EH (cell line): ENCODE measurements around the gene ABTB2.

Experiments used
- DNase-seq: peaks from one replicate; pipeline ENCODE4 v3.0.0-alpha.2; 2015; ENCODE audit warnings: low read depth

ABTB2 gene

DNA sequence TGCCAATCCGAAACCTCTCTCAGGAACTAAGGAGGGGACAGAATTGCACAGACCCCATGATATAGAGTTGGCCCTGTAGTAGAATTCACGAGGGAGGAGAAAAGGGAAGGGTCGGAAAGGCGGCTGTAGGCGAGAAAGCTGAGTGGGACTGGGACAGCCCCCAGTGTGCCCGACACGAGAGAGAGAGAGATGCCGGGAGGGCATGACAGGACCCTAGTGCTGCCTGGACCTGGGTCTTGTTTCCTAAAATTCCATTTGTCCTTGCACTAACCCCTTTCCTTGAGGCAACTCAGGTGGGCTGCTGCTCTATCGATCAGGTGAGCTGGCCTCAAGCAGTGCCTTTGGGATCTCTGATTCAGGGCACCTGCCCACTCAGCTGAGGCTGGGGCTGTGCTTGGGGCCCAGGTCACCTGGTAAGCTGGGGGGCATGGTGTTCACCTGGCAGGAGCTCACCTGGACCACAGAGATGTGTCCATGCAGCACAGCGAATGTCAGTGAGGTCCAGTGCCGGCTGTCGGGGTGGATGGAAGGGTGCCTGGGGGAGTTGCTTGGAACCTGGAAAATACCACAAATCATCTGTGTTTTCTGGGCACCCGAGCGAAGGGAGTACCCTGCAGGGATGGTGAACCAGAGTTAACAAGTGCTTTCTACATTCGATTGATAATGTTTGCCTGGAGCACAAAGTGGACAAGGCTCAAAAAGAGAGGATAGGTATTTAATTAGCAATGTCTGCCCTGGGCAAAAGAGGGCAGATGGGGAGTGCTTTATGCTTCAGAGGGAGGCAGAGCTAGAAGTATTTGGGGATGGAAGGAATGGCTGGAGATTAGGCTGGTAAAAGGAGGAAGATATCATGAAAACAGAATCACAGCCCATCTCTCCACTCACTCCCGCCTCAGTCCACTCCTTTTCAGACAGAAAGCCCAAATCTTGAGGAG lies 190.7 kb downstream of the ABTB2 start:
- no peak for DNase-seq

DNA sequence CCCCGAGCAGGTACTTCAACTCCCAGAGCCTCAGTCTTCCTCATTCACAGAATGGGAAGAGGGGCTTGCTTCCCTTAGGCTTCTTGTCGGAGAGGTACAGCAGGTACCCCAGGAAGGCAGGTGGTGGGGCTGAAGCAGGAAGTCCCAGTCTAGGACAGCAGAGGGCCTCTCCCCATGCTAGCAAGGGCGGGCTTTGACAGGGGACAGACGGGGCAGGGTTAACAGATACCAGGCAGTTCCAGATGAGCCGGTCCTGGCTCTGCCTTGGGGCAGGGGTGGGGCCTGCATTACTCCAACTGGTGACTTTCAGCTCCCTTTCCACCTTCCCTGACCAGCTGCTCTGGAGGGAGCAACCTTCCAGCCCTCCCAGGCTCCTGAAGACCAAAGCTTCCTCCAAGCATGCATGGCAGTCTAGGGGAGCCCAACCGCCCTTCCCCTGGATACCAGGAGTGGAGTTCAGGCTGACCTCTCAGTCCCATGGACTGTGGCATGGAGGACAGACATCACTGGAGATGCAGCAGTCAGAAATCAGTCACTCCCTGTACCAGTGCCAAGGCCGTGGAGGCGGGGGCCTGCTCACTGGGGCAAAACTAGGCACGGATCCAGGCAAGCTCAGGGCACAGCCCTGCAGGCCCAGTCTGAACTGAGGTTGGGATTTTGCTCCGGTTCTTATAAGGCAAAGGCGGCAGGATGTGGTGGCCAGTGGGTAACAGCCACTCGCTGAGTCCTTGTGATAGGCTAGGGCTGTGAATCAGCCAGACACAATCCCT lies 191.8 kb downstream of the ABTB2 start:
- DNase-seq = peak; percentile 10

DNA sequence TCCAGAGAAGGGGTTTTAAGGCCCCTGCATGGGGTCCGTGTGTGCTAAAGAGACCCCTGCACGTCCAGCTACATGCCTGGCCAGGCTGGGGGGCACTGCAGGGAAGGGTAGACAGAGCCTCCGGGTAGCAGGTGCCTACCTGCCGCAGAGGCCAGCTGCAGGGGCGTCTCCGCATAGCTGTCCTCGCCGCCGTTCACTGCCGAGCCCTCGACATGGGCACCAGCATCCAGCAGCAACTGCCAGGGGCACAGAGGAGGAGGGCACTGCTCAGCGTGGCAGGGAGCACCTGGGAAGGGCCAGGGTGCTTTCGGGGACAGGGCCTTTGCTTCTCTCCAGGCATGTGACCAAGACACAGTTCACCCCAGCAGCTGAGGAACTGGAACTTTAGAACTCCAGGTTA lies 192.7 kb downstream of the ABTB2 start:
- no peak for DNase-seq

DNA sequence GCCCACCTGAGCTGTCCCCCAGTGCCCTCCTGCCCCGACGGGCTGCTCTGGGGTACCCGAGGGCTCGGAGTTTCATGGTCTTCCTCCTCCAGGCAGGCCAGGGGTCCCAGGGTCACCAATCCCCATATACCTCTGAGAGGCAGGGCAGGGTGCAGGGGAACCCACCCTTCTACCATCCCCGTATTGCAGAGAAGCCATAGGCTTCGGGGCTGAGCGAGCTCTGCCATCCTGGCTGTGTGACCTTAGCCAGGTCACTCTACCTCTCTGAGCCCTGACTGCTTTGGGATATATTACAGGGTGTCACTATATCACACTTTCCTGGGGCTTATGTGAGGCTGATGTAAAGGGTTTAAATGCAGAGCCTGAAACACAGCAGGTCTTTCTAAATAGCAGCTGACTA lies 195.0 kb downstream of the ABTB2 start:
- no peak for DNase-seq

DNA sequence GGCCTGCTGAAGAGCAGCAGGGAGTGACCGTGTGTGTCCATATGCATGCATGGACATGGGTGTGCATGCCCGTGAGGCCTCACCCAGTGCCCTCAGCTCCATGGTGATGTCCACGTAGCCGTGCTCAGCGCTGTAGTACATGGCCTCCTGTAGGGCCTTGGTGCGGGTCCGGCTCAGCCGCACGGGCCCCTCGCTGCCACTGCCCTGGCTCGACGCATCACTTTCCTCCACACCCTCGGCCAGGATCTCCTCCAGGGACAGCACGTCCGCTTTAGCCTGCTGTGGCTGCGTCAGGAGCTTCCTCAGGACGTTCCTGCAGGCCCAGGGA lies 195.4 kb downstream of the ABTB2 start:
- no peak for DNase-seq

DNA sequence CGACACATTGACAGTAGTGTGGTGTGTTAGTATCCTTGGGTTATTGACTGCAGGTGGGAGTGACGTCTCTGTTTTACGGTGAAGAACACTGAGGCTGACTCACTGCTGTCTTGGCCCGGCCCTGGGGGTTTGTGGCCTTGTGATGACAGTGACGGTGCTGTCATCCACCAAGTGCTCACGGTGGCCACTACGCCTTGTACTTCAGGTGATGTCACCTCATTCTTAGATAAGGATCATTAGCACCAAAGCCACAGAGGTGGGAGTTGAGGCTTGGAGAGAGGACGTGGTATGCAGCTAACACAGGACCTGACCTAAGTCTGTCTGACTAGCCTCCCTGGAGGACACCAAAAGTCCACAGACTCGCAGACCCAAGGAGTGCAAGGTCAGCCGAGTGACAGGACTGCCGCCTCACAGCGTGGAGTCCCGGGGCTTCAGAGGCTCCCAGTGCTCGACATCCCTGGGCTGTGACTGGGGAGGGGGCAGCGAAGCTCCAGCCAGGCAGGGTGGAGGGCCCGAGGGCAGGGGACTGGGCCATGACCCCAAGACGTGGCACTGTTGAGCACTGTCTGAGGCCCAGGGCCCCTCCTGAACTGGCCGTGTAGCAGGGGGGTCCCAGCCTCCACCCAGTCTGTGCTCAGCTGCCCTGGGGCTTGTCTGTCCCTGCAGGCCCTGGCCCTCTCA lies 195.9 kb downstream of the ABTB2 start:
- DNase-seq = peak; percentile 17

DNA sequence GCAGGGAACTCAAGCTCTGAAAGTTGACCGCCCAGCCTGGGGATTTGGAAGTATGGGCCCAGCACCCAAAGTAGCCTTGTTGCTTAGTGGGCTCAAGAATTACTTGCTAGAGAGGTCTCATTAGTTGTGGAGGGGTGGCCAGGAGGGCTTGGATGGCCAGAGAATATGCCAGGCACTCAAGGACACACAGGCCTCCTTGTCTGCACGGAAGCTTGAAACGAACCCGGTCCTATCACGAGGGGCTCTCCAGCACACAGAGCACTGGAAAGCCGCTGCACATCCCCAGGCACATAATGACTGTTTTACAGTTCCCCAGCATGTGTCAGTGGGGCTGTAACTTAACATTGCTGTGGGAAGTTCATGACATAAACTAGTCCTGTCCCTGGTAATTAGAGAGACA lies 196.4 kb downstream of the ABTB2 start:
- no peak for DNase-seq

DNA sequence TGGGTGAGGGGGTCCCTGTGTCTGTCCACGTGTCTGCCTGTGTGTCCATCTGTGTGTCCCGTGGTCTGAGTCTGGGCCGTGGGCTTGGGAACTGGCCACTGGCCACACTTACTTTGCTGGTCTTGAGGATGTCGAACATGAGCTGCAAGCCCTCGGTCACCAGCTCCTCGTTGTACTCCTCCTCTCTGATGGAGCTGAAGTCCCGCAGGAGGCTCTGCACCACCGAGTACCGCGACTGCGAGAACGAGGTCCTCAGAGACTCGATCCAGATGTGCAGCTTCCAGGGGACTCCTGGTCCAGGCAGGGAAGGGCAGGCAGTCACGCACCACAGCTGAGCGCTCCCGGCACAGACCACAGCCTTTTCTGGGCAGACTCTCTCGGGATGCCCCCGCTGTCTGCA lies 197.0 kb downstream of the ABTB2 start:
- no peak for DNase-seq

DNA sequence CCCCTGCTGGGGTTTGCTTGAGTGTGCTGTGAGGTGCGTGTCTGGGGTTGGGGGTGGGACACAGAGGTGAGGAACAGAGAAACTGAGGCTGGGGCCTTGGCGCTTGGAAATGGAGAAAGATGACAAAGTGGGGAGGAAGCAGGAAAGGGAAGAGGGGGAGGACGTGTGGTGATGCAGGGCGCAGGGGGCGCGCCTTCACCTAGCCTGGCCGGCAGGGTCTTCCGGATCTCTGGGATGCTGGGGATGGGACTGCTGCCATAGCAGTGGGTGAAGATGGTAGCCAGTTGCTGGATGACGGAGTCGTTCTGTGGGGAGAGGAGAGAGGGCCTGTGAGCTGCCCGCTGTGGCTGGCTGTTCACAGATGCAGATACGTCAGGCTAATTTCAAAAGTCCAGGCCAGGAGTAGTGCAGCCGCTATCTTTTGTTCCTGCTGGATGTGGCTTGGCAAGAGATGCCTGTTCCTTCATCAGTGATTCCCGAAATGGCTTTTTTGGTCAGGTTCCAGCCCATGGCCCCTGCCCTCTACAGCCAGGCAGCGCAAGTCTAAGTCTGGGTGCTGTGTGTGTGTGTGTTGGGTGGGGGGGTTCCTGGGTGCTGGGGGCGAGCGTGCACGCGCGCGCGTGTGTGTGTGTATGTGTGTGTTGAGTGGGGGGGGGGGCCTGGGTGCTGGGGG lies 197.6 kb downstream of the ABTB2 start:
- no peak for DNase-seq

DNA sequence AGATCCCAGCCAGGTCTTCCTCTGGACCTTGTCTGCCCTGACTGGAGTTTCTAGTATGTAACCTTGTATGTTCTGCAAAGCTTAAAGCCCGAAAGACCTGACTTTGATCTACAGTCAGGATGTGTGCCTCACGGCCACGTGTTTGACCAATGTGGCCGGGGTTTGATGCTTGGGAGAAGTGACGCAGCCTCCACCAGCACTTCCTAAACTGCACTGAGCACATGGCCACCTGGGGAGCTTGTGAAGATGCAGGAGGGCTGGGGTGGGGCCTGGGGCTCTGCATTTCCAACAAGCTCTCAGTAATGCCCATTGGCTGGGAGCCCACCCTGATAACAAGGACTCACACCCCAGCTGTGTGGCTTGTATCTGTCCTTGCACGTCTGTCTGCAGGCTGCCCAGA lies 199.1 kb downstream of the ABTB2 start:
- no peak for DNase-seq

DNA sequence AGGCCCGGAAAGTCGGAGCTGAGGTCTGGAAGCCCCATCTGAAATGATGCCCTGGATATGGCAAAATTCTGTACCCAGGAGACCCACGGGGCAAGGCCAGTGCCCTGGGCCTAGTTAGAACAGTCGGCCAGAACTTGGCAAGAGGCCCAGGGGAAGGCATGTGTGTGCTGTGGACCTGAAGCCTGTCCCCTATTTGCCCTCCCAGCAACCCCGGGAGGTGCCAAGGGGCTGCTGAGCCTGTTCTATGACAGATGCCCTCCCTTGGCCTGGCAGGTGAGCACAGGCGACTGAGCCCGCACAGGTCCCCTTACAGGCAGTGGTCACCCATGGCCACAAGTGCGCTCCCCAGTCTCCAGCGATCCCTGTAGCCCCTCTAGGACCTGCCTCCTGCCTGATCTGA lies 200.6 kb downstream of the ABTB2 start:
- no peak for DNase-seq

DNA sequence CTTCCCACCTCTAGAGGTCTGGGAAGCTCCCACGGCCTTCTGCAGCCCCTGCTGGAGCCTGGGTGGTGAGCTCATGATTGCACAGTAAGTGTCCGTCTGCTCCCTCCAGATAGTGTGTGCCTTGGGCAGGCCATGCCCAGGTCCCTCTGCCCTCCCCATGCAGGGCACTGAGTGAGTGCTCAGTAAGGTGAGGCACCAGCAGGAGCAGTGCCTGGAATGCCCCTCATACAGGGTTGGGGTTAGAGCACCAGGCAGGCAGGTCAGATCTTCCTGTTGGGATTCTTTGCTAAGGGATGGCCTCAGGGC lies 202.1 kb downstream of the ABTB2 start:
- no peak for DNase-seq

DNA sequence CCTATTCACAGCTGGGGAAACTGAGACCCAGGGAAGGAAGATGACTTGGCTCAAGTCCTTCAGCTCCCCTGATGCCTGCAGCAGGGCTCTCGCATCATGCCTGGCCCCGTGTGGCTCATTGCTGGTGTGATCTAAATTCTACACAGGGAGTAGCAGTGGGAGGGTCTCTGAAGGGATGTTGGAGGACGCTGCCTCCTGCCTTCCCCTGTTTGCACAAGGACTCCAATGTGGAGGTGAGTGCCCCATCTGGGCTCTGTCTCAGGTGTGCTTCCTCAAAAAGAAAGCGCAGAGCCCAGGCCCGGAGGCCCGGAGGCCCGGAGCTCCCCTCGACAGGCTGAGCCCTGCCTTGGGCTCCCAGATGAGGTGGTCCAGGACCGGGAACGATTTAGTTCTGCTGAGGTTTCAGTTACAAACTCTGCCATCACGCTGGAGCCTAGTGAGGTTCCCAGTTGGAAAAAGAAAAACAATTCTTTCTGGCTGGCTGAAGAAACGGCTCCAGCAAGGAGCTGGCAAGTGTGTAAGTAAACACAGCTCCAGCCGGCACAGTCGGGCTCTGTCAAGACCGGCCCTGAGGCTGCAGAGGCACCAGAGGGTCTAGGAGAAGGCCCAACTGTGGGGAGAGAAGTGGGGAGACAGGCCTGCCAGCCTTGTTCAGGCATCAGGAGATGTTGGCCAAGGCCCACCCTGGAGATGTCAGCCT lies 202.6 kb downstream of the ABTB2 start:
- DNase-seq = no peak

DNA sequence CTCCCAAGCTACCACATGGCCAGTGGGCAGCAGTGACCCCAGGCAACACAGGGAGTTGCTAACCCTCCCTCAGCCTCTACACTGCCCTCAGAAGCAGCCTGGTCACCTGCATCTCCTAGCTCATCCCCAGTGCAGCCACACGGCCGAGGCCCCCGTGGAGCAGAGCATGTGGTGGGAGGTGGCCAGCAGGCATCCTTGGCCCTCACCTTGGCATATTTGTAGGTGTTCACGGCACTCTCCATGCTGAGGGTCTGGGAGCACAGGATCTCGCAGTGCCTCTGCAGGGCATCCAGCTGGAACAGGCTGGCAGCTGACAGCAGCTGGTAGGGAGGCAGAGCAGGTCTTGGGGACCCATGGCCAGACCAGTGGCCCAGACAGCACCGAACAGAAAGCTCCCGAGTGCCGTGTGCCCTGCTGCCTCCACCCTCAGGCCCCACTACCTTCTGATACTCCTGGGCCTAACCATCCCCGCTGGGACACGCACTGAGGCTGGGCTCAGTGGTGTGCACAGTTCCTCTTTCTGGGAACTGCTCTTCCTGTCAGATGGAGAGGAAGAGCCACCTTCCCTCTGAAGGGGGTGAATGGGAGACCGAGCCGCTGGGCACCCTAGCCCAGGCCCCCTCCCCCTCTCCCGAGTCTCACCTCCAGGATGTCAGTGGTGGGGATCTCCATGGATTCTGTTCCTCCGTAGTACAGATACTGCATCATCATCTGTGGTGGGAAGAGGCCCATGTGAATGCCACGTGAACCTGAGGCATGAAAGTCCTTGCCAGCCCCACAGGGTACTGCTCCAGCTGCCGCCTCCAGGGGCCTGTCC lies 203.5 kb downstream of the ABTB2 start:
- DNase-seq = no peak

DNA sequence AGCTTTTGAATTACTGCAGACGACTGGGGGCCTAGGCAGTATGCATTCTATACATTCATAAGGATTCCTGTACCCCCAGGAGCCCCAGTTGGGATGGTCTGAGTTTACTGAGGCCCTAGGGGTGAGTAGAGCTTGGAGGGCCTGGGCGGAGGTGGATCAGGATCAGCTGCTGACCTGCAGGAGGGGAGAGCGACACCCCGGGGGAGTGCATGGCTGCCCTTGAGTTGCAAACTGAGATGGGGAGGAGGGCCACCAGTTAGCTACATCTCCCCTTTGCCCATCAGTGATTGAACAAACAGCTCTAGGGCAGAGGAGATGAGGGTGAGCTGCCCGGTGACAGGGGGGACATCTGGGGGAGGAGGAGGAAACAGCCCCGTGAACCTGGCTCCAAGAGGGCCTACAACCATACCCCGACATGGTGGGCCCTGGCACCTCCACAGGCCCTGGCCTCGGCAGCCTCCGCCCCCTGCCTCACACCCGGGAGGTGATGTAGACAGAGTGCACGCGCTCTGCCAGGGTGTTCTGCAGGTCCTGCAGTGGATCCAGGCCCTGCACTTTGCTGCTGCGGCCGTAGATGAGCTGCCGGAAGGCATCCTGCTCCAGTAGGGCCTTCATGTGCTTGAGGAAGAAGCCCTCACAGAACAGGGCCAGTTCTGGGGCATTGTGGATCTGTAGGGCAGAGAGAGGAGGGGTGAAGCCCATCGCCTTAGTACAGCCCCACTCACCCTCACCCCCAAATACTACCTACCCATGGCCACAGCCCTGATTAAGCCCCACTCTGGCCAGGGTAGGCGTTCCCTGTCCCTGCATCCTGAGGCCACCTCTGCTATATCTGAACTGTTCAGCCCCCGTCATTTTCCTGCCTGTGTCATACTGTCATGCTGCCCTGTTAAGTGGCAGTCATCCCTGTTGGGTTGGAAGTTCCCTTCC lies 205.6 kb downstream of the ABTB2 start:
- DNase-seq = no peak

DNA sequence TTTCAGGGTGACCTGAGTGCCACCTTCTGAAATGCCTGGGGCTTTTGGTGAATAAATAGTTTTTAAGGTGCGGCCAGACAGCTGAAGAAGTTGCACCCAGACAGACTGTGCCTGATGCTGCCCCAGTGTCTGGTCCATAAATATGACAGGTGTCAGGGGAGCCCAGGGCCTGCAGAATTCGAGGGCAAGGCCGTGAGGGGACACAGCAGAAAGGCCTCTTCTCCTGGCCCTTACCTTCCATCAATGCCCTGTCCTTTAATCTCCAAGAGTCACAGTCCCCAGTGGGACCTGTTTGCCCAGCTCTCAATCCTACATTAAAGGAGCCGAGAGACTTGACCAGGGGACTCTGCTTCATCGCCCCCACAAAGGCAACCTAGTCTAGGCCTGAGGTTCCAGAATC lies 206.6 kb downstream of the ABTB2 start:
- no peak for DNase-seq

DNA sequence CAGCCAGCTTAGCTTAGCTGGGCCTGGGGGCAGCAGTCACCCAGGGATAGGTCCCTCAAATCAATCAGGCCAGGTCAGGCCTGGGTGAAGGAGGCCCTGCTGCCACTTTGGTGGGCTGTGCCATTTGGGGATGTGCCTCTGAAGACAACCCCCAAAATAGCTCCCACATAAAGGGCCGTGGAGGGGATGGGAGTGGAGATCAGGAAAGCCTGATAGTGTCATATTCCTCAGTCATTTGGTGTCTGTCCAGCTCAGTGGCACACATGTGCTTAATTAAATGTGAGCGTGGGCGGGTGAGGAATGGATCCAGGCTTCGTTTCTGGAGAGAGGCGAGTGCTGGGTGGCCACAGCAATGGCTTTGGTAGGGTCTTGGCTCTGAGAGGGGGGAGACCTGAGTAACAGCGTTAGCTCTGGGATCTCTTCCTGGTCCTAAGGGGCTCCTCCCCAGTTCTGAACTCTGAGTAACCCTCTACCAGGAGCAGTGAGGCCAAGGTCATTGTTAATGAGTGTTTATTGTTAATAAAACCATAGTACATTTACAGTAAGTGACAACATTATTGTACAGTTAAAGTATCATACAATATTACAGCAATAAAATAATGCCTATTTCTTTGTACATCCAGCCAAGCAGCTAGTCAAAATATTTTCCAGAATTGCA lies 207.2 kb downstream of the ABTB2 start:
- peak; percentile 57 for DNase-seq

DNA sequence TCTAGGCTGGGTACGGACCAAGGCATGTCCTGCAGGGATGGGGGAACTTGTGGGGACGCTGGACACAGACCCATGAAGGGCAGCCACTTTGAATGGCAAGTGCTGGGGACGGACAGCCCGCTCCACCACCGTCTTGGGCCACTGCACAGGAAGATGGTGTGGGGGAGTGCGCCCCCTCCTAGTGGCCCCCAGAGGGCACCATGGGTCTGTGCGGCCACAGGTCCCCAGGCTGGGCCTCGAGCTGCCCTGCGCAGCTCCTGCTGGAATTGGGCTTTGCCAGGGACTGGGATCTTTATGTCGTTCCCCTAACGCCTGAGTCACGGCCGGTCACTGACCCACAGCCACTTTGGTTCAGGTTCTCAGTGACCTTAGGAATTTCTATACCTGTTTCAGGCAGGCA lies 208.0 kb downstream of the ABTB2 start:
- DNase-seq = peak; percentile 27

DNA sequence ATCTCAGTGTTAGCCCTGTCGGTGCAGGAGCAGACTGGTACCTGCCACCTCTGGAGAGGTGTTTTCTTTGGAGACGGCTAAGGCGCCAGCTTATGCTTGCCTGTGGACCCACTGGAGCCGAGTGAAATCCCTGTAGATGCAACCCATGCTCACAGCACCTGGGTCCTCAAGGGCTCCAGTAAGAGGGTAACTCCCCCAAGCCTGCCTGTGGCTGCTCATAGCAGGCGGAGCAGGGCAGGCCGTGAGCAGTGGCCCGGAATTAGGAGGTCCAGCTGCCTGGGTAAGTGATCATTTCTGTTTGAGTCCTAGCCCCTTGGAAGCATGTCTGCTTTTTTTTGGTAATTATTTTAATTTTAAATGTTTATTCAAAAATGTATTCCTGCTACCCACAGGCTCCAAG lies 208.5 kb downstream of the ABTB2 start:
- no peak for DNase-seq
